Anterior cingulate cortex (tissue), 58 donors: ENCODE results near the gene RGL4.

ENCODE experiments used
- DNase-seq, 58 donors: peaks; one replicate each; lab custom pipeline; 2025; lab: John Stamatoyannopoulos, UW

RGL4 gene

GRCh38 chr22:23677701-23677995 is 13.2 kb upstream of the RGL4 start:
- no peak for DNase-seq

- no peak for DNase-seq
These were observed 12.7 kb upstream of the RGL4 start for GRCh38 chr22:23678133-23678532.

GRCh38 chr22:23681026-23681809 is 9.6 kb upstream of the RGL4 start:
- DNase-seq: no peak

GRCh38 chr22:23682077-23682476 is 8.7 kb upstream of the RGL4 start:
- DNase-seq: no peak

GRCh38 chr22:23682827-23683355 is 7.9 kb upstream of the RGL4 start:
- no peak for DNase-seq

- DNase-seq: no peak
These were observed 7.3 kb upstream of the RGL4 start for GRCh38 chr22:23683545-23683944.

- DNase-seq: peak in 1 of 58 donors; percentile 3
These were observed 6.8 kb upstream of the RGL4 start for GRCh38 chr22:23684026-23684425.

- no peak for DNase-seq
These were observed 6.2 kb upstream of the RGL4 start for GRCh38 chr22:23684561-23685031.

GRCh38 chr22:23685205-23685784 is 5.5 kb upstream of the RGL4 start:
- no peak for DNase-seq

- DNase-seq: no peak
These were observed 4.3 kb upstream of the RGL4 start for GRCh38 chr22:23686416-23687024.

GRCh38 chr22:23688121-23688520 is 2.7 kb upstream of the RGL4 start:
- DNase-seq: no peak

GRCh38 chr22:23688571-23688970 is 2.2 kb upstream of the RGL4 start:
- no peak for DNase-seq

- DNase-seq: no peak
These were observed 1.4 kb upstream of the RGL4 start for GRCh38 chr22:23689414-23689813.

GRCh38 chr22:23691748-23692423 is 1.1 kb downstream of the RGL4 start:
- DNase-seq: no peak

- DNase-seq: no peak
These were observed 1.9 kb downstream of the RGL4 start for GRCh38 chr22:23692598-23693291.

GRCh38 chr22:23693979-23694680 is 3.3 kb downstream of the RGL4 start:
- no peak for DNase-seq

GRCh38 chr22:23695141-23695540 is 4.3 kb downstream of the RGL4 start:
- DNase-seq: no peak

- DNase-seq: no peak
These were observed 4.9 kb downstream of the RGL4 start for GRCh38 chr22:23695571-23696325.

- DNase-seq: peak in 1 of 58 donors; percentile 9
These were observed 5.6 kb downstream of the RGL4 start for GRCh38 chr22:23696326-23696851.
